Neural cell (in vitro differentiated cells): ENCODE data around the gene TANGO6. TPM values are rescaled to one million over a fixed set of nuclear protein-coding genes. Genes with fewer than 3 reads are reported as not detected.

ENCODE experiments used
- H2AFZ ChIP-seq: fragments of 200-600, 300-800 bp; sonication (generic), shearing (Covaris generic); 2 replicates; pipeline ENCODE4 v1.6.0; 2014; ENCODE audit warnings: low read depth, mild to moderate bottlenecking, antibody characterized with exemption, low read length, moderate library complexity
- H3F3A ChIP-seq: fragments of 200-600 bp; shearing (Covaris generic); 2 replicates; pipeline ENCODE4 v1.6.1; 2016; ENCODE audit warnings: mild to moderate bottlenecking, moderate library complexity, mixed read lengths, antibody characterized with exemption, low read length; ENCODE audit not compliant: insufficient read depth, poor library complexity, severe bottlenecking
- H3K27ac ChIP-seq: fragments of 200-600, 300-800 bp; sonication (generic), shearing (Covaris generic); 2 replicates; pipeline ENCODE4 v1.5.1; 2014; ENCODE audit warnings: mild to moderate bottlenecking, low read length, moderate library complexity
- H3K27me3 ChIP-seq: fragments of 300-800, 200-600 bp; sonication (generic), shearing (Covaris generic); 2 replicates; pipeline ENCODE4 v1.6.0; 2014; ENCODE audit warnings: mild to moderate bottlenecking, low read depth, low read length, moderate library complexity; ENCODE audit not compliant: insufficient read depth
- H3K36me3 ChIP-seq: fragments of 300-800, 200-600 bp; sonication (generic), shearing (Covaris generic); 2 replicates; pipeline ENCODE4 v1.5.1; 2014; ENCODE audit warnings: mild to moderate bottlenecking, antibody characterized with exemption, low read length, moderate library complexity; ENCODE audit not compliant: insufficient read depth
- H3K4me2 ChIP-seq: fragments of 300-800, 200-600 bp; sonication (generic), shearing (Covaris generic); 2 replicates; pipeline ENCODE4 v1.6.0; 2014; ENCODE audit warnings: mild to moderate bottlenecking, low read length
- H3K4me3 ChIP-seq: fragments of 300-800, 200-600 bp; sonication (generic), shearing (Covaris generic); 2 replicates; pipeline ENCODE4 v1.5.1; 2014; ENCODE audit warnings: mild to moderate bottlenecking, low read length, moderate library complexity
- H3K79me2 ChIP-seq: fragments of 200-600 bp; shearing (Covaris generic); replicated peaks from 2 replicates; pipeline ENCODE4 v1.6.0; 2014; ENCODE audit warnings: mild to moderate bottlenecking, low read length, moderate library complexity; ENCODE audit not compliant: insufficient read depth
- H3K9ac ChIP-seq: fragments of 300-800, 200-600 bp; sonication (generic), shearing (Covaris generic); 2 replicates; pipeline ENCODE4 v1.6.1; 2016; ENCODE audit warnings: mild to moderate bottlenecking, low read length, mixed read lengths
- H3K9me2 ChIP-seq: fragments of 200-600 bp; shearing (Covaris generic); 2 replicates; pipeline ENCODE4 v1.6.1; 2016; ENCODE audit warnings: mild to moderate bottlenecking, low read length, mixed read lengths; ENCODE audit not compliant: insufficient read depth
- H3K9me3 ChIP-seq: fragments of 200-600, 300-800 bp; sonication (generic), shearing (Covaris generic); 2 replicates; pipeline ENCODE4 v1.6.1; 2016; ENCODE audit warnings: mild to moderate bottlenecking, mixed run types, low read length, moderate library complexity, mixed read lengths
- H4K20me1 ChIP-seq: fragments of 200-600 bp; shearing (Covaris generic); 2 replicates; pipeline ENCODE4 v1.6.1; 2016; ENCODE audit warnings: mild to moderate bottlenecking, mixed run types; ENCODE audit not compliant: insufficient read depth
- EP300 ChIP-seq: fragments of 450-650 bp; conservative IDR thresholded peaks from 2 replicates; pipeline ENCODE4 v1.6.1; 2014; ENCODE audit warnings: antibody characterized with exemption, mild to moderate bottlenecking, moderate library complexity; ENCODE audit not compliant: poor library complexity, severe bottlenecking
- EZH2 ChIP-seq: fragments of 200-600, 300-800 bp; shearing (Covaris generic), sonication (generic); IDR thresholded peaks from 2 replicates; pipeline ENCODE4 v1.6.1; 2014; ENCODE audit warnings: antibody characterized with exemption, low read length, borderline replicate concordance, mild to moderate bottlenecking; ENCODE audit not compliant: insufficient read depth, poor library complexity, severe bottlenecking
- MXI1 ChIP-seq: fragments of 450-650 bp; conservative IDR thresholded peaks from 2 replicates; pipeline ENCODE4 v1.6.1; 2014; ENCODE audit warnings: antibody characterized with exemption, mild to moderate bottlenecking; ENCODE audit not compliant: poor library complexity, severe bottlenecking
- POLR2AphosphoS5 ChIP-seq: IDR thresholded peaks from 2 replicates; pipeline ENCODE4 v1.6.1; 2012
- RAD21 ChIP-seq: fragments of 450-650 bp; conservative IDR thresholded peaks from 2 replicates; pipeline ENCODE4 v1.6.1; 2014; ENCODE audit warnings: antibody characterized with exemption, mild to moderate bottlenecking, moderate library complexity
- REST ChIP-seq: IDR thresholded peaks from 2 replicates; pipeline ENCODE4 v1.6.1; 2012; ENCODE audit warnings: borderline replicate concordance
- SMC3 ChIP-seq: fragments of 450-650 bp; conservative IDR thresholded peaks from 2 replicates; pipeline ENCODE4 v1.6.1; 2014; ENCODE audit warnings: antibody characterized with exemption, mild to moderate bottlenecking, moderate library complexity; ENCODE audit not compliant: poor library complexity
- TAF1 ChIP-seq: IDR thresholded peaks from 2 replicates; pipeline ENCODE4 v1.6.1; 2012; ENCODE audit warnings: low read depth
- polyA plus RNA-seq: library from polyadenylated mRNA; depleted of rRNA; stranded (reverse); fragments of >200 nt; gene quantifications from 2 replicates; pipeline ENCODE4 v1.2.3, GENCODE V29; 2014
- TF ChIP-seq, protein P1 (sequence below): fragments of 450-650 bp; IDR thresholded peaks from 2 replicates; pipeline ENCODE4 v1.5.1; 2014; ENCODE audit warnings: antibody characterized with exemption, mild to moderate bottlenecking, moderate library complexity; ENCODE audit not compliant: poor library complexity, severe bottlenecking

TANGO6 gene
- polyA plus RNA-seq, 1 donor from 2014 or later = 9.5 TPM

GRCh38 chr16:69055980-69056379 lies 212.6 kb downstream of the TANGO6 start:
- Histone ChIP-seq H4K20me1 (no peaks in the 10 kb centered on the region), H3K9ac (no peak overlapping the region), H3K27ac (no peak overlapping the region), H3K27me3 (no peaks in the 10 kb centered on the region), H3K9me2 (no peaks in the 10 kb centered on the region), H2AFZ (no peak overlapping the region), H3K4me2 (no peak overlapping the region), H3K9me3 (no peaks in the 10 kb centered on the region), H3K79me2 (no peaks in the 10 kb centered on the region), H3F3A (no peaks in the 10 kb centered on the region), H3K4me3 (no peak overlapping the region), H3K36me3 (no peaks in the 10 kb centered on the region)
- no peak for TF ChIP-seq POLR2AphosphoS5

- H4K20me1 ChIP-seq = no peaks in the 10 kb centered on the region
- no peak overlapping the region for H3K4me3 ChIP-seq
- H3K36me3 ChIP-seq = no peaks in the 10 kb centered on the region
- H3K27ac ChIP-seq = no peak overlapping the region
- TF ChIP-seq EZH2 (no peak), TAF1 (no peak), EP300 (no peak), REST (no peak), SMC3 (no peak), POLR2AphosphoS5 (no peak), RAD21 (no peak), MXI1 (no peak)
- TF ChIP-seq, protein P1, sequence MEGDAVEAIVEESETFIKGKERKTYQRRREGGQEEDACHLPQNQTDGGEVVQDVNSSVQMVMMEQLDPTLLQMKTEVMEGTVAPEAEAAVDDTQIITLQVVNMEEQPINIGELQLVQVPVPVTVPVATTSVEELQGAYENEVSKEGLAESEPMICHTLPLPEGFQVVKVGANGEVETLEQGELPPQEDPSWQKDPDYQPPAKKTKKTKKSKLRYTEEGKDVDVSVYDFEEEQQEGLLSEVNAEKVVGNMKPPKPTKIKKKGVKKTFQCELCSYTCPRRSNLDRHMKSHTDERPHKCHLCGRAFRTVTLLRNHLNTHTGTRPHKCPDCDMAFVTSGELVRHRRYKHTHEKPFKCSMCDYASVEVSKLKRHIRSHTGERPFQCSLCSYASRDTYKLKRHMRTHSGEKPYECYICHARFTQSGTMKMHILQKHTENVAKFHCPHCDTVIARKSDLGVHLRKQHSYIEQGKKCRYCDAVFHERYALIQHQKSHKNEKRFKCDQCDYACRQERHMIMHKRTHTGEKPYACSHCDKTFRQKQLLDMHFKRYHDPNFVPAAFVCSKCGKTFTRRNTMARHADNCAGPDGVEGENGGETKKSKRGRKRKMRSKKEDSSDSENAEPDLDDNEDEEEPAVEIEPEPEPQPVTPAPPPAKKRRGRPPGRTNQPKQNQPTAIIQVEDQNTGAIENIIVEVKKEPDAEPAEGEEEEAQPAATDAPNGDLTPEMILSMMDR = no peak
- no peaks in the 10 kb centered on the region for H3K9me3 ChIP-seq
- no peaks in the 10 kb centered on the region for H3K27me3 ChIP-seq
- H2AFZ ChIP-seq = no peak overlapping the region
- no peaks in the 10 kb centered on the region for H3F3A ChIP-seq
- H3K4me2 ChIP-seq = no peak overlapping the region
- H3K79me2 ChIP-seq = no peaks in the 10 kb centered on the region
- no peaks in the 10 kb centered on the region for H3K9me2 ChIP-seq
- H3K9ac ChIP-seq = no peak overlapping the region
Measured at GRCh38 chr16:69056421-69056820, 213.1 kb downstream of the TANGO6 start.
